HEK293 (cell line): ENCODE data around the gene SART1.
"Not testable (repeated sequence)": the region's sequence is repeated elsewhere in the genome, so short reads cannot be mapped to it uniquely, and the experiment has no call there.

Experiments
- CTCF ChIA-PET: fragments of 350-600 bp; formaldehyde crosslinking; extraction: SDS; loops from one replicate; lab custom pipeline; 2021; ENCODE audit warnings: antibody characterized with exemption; lab: Yijun Ruan, JAX
- POLR2A ChIA-PET: fragments of 300-600 bp; formaldehyde crosslinking; extraction: SDS; loops from one replicate; lab custom pipeline; 2020; ENCODE audit warnings: antibody characterized with exemption, inconsistent platforms; lab: Yijun Ruan, JAX
- H3K27ac ChIP-seq: fragments of 200-500 bp; sonication (Bioruptor generic); 2 replicates; pipeline ENCODE4 v1.5.1; 2014; ENCODE audit warnings: low read depth, low read length, control low read depth, inconsistent platforms; ENCODE audit errors: extremely low read depth
- H3K36me3 ChIP-seq, 2 experiments: fragments of 200-500 bp in 1 of 2; sonication (Bioruptor generic) in 1 of 2; 1 replicate in 1 of 2; 2 replicates in 1 of 2; pipeline ENCODE4 v1.5.1; 2014 to 2017; ENCODE audit warnings: inconsistent platforms in 2 of 2, low read length in 2 of 2; ENCODE audit not compliant: control insufficient read depth in 2 of 2, insufficient read depth in 1 of 2
- H3K4me1 ChIP-seq: fragments of 200-500 bp; sonication (Bioruptor generic); 2 replicates; pipeline ENCODE4 v1.5.1; 2014; ENCODE audit warnings: mild to moderate bottlenecking, low read length, inconsistent platforms; ENCODE audit not compliant: control insufficient read depth, insufficient read depth
- H3K4me3 ChIP-seq: 2 replicates; pipeline ENCODE4 v1.5.1; 2011; ENCODE audit warnings: low read depth, mild to moderate bottlenecking, control low read depth, low read length, moderate library complexity
- H3K9me3 ChIP-seq: fragments of 200-500 bp; sonication (Bioruptor generic); 2 replicates; pipeline ENCODE4 v1.5.1; 2014; ENCODE audit warnings: low read depth, low read length, inconsistent platforms; ENCODE audit not compliant: control insufficient read depth, insufficient read depth
- ATF2 ChIP-seq: fragments of 450-650 bp; formaldehyde crosslinking; IDR thresholded peaks from 2 replicates; pipeline ENCODE4 v1.5.1; 2016; ENCODE audit warnings: missing biosample characterization, missing genetic modification characterization, low read depth
- HOXC10 ChIP-seq: sonication (generic); formaldehyde crosslinking; IDR thresholded peaks from 2 replicates; pipeline ENCODE4 v1.8.1; 2023; ENCODE audit warnings: mild to moderate bottlenecking, missing genetic modification reagents
- KLF1 ChIP-seq: fragments of 450-650 bp; formaldehyde crosslinking; IDR thresholded peaks from 2 replicates; pipeline ENCODE4 v1.5.1; 2016; ENCODE audit warnings: missing biosample characterization, missing genetic modification characterization
- PRDM2 ChIP-seq: fragments of 450-650 bp; formaldehyde crosslinking; IDR thresholded peaks from 2 replicates; pipeline ENCODE4 v1.5.1; 2016; ENCODE audit warnings: missing biosample characterization, missing genetic modification characterization, borderline replicate concordance
- SCRT1 ChIP-seq: fragments of 450-650 bp; formaldehyde crosslinking; IDR thresholded peaks from 2 replicates; pipeline ENCODE4 v1.5.1; 2016; ENCODE audit warnings: missing biosample characterization, missing genetic modification characterization, borderline replicate concordance
- SCRT2 ChIP-seq: fragments of 450-650 bp; formaldehyde crosslinking; IDR thresholded peaks from 2 replicates; pipeline ENCODE4 v1.5.1; 2016; ENCODE audit warnings: missing biosample characterization, missing genetic modification characterization
- TCF7L2 ChIP-seq: IDR thresholded peaks from 2 replicates; pipeline ENCODE4 v1.6.1; 2011; ENCODE audit warnings: low read depth, mild to moderate bottlenecking, inconsistent platforms, low read length, moderate library complexity, borderline replicate concordance
- YY2 ChIP-seq: fragments of 450-650 bp; formaldehyde crosslinking; IDR thresholded peaks from 2 replicates; pipeline ENCODE4 v1.5.1; 2016; ENCODE audit warnings: missing biosample characterization, missing genetic modification characterization
- ZBTB6 ChIP-seq: fragments of 450-650 bp; formaldehyde crosslinking; IDR thresholded peaks from 2 replicates; pipeline ENCODE4 v1.5.1; 2017; ENCODE audit warnings: missing biosample characterization, missing genetic modification characterization
- ZNF132 ChIP-seq: fragments of 450-650 bp; formaldehyde crosslinking; IDR thresholded peaks from 2 replicates; pipeline ENCODE4 v1.5.1; 2017; ENCODE audit warnings: missing biosample characterization, missing genetic modification characterization, borderline replicate concordance
- ZNF19 ChIP-seq: fragments of 450-650 bp; formaldehyde crosslinking; IDR thresholded peaks from 2 replicates; pipeline ENCODE4; 2016; ENCODE audit warnings: missing biosample characterization, missing genetic modification characterization, low read depth
- ZNF239 ChIP-seq: fragments of 450-650 bp; formaldehyde crosslinking; IDR thresholded peaks from 2 replicates; pipeline ENCODE4 v1.5.1; 2016; ENCODE audit warnings: missing biosample characterization, missing genetic modification characterization
- ZNF24 ChIP-seq: fragments of 450-650 bp; formaldehyde crosslinking; IDR thresholded peaks from 2 replicates; pipeline ENCODE4 v1.5.1; 2016; ENCODE audit warnings: missing biosample characterization, missing genetic modification characterization
- ZNF398 ChIP-seq: fragments of 450-650 bp; formaldehyde crosslinking; IDR thresholded peaks from 2 replicates; pipeline ENCODE4 v1.5.1; 2017; ENCODE audit warnings: missing biosample characterization, missing genetic modification characterization
- ZNF433 ChIP-seq: fragments of 450-650 bp; formaldehyde crosslinking; IDR thresholded peaks from 2 replicates; pipeline ENCODE4 v1.5.1; 2016; ENCODE audit warnings: missing biosample characterization, missing genetic modification characterization, low read depth
- ZNF610 ChIP-seq: fragments of 450-650 bp; formaldehyde crosslinking; IDR thresholded peaks from 2 replicates; pipeline ENCODE4 v1.5.1; 2016; ENCODE audit warnings: missing biosample characterization, missing genetic modification characterization, borderline replicate concordance
- ZNF639 ChIP-seq: fragments of 450-650 bp; formaldehyde crosslinking; IDR thresholded peaks from 2 replicates; pipeline ENCODE4 v1.5.1; 2016; ENCODE audit warnings: missing biosample characterization, missing genetic modification characterization
- ZNF785 ChIP-seq: fragments of 450-650 bp; formaldehyde crosslinking; IDR thresholded peaks from 2 replicates; pipeline ENCODE4 v1.5.1; 2016; ENCODE audit warnings: missing biosample characterization, missing genetic modification characterization

The SART1 gene

GRCh38 chr11:66010036-66010435 is 48.5 kb downstream of the SART1 start:
- CTCF ChIA-PET = interaction anchor here (3.1 kb wide), 1 partner anchor 12 kb away, joined by 15 read pairs; no protein-coding TSS in a partner anchor
- H3K4me3 ChIP-seq, H3K27ac ChIP-seq, H3K9me3 ChIP-seq, H3K4me1 ChIP-seq, POLR2A ChIA-PET: not testable (repeated sequence)
- H3K36me3 ChIP-seq = peaks cover 0 to 14% of the 10 kb centered on the region in 2 experiments; a peak in 1 of 3 replicates

GRCh38 chr11:66011239-66011784 is 49.8 kb downstream of the SART1 start:
- TF ChIP-seq ZBTB6 (tag by site-specific recombination) (no peak), HOXC10 (CRISPR knock-in tag) (no peak), KLF1 (no peak), SCRT2 (peak; percentile 31; the same call in 1 of the 2 replicates), ZNF639 (tag by site-specific recombination) (no peak), ZNF19 (tag by site-specific recombination) (no peak), ZNF24 (tag by site-specific recombination) (no peak), SCRT1 (tag by site-specific recombination) (0 out of 2 replicates have a peak, but pooled peaks have one; percentile 12), ZNF132 (tag by site-specific recombination) (no peak), ATF2 (tag by site-specific recombination) (no peak)
- TF ChIP-seq, all 188 proteins: peak for 2
- ChIA-PET POLR2A (interaction anchor here (0.6 to 1.4 kb wide), 4 partner anchors 9 to 471 kb away, joined by 3 to 5 read pairs (median 3); partner anchors contain the start of genes BANF1, EIF1AD and FIBP), CTCF (interaction anchor here (0.7 to 3.1 kb wide), 4 partner anchors 11 to 375 kb away, joined by 3 to 15 read pairs (median 4); no protein-coding TSS in a partner anchor)
- no peak overlapping the region for H3K27ac ChIP-seq
- no peaks in the 10 kb centered on the region for H3K4me1 ChIP-seq
- no peaks in the 10 kb centered on the region for H3K9me3 ChIP-seq
- H3K36me3 ChIP-seq = peaks cover 0 to under 1% of the 10 kb centered on the region in 2 experiments; a peak in 1 of 3 replicates
- H3K4me3 ChIP-seq = no peak overlapping the region

- POLR2A ChIA-PET = interaction anchor here (0.6 to 1.4 kb wide), 4 partner anchors 10 to 471 kb away, joined by 3 to 5 read pairs (median 3); partner anchors contain the start of genes BANF1, EIF1AD and FIBP
- no peaks in the 10 kb centered on the region for H3K4me1 ChIP-seq
- H3K9me3 ChIP-seq = no peaks in the 10 kb centered on the region
- CTCF ChIA-PET = interaction anchor here (1.5 to 3.1 kb wide), 2 partner anchors 10 to 33 kb away, joined by 4 to 15 read pairs; no protein-coding TSS in a partner anchor
- no peak within 1 kb of the TSS for H3K4me3 ChIP-seq
- no peaks in the 10 kb centered on the region for H3K36me3 ChIP-seq
- no peak within 1 kb of the TSS for H3K27ac ChIP-seq
- TF ChIP-seq ZNF239 (tag by site-specific recombination) = no peak
- no peak for TF ChIP-seq PRDM2 (tag by site-specific recombination)
- TF ChIP-seq ZNF610 = no peak
- no peak for TF ChIP-seq ZNF433
- TF ChIP-seq ZNF398 = no peak
- TF ChIP-seq TCF7L2 = no peak
- no peak for TF ChIP-seq YY2 (tag by site-specific recombination)
- no peak for TF ChIP-seq ZNF785 (tag by site-specific recombination)
These were observed 50.3 kb downstream of the SART1 start, which contains the start of gene CST6 for GRCh38 chr11:66011785-66012303. TSS of gene CST6 (plus strand) at chr11:66012008. CDS start at chr11:66012045, 37 bp downstream.
